Rectal smooth muscle tissue (tissue), 1 donor: Measurements from ENCODE around the gene COPS8.

Experiments
- H3K27ac ChIP-seq: one replicate; pipeline ENCODE4 v1.7.0; 2013; ENCODE audit warnings: low read depth, low read length, inconsistent platforms
- H3K27me3 ChIP-seq: one replicate; pipeline ENCODE4 v1.7.0; 2013; ENCODE audit warnings: low read length; ENCODE audit not compliant: control insufficient read depth, insufficient read depth
- H3K36me3 ChIP-seq: one replicate; pipeline ENCODE4 v1.7.0; 2013; ENCODE audit warnings: low read length; ENCODE audit not compliant: control insufficient read depth, insufficient read depth
- H3K4me1 ChIP-seq: one replicate; pipeline ENCODE4 v1.7.0; 2013; ENCODE audit warnings: low read length; ENCODE audit not compliant: control insufficient read depth, insufficient read depth
- H3K4me3 ChIP-seq: one replicate; pipeline ENCODE4 v1.7.0; 2013; ENCODE audit warnings: low read length
- H3K9ac ChIP-seq: one replicate; pipeline ENCODE4 v1.7.0; 2013; ENCODE audit warnings: low read length

Gene COPS8

DNA sequence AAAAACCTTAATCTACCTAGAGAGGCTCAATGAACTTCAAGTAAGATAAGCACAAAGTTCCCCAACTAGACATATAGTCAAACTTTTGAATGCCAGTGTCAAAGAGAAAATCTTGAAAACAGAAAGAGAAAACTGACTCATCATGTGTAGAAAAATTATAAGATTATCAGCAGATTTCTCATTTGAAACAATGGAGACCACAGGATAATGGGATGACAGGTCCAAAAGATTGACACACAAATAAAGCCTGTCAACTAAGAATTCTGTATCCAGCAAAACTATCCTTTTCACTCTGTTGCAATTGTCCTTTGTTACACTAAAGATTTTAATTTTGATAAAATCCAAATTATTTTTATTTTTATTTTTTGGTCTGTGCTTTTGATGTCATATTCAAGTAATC lies 61.6 kb downstream of the COPS8 start:
- Histone ChIP-seq H3K27me3 (no peaks in the 10 kb centered on the region), H3K4me3 (no peak overlapping the region), H3K27ac (no peak overlapping the region), H3K9ac (no peak overlapping the region), H3K4me1 (no peaks in the 10 kb centered on the region), H3K36me3 (no peaks in the 10 kb centered on the region)

DNA sequence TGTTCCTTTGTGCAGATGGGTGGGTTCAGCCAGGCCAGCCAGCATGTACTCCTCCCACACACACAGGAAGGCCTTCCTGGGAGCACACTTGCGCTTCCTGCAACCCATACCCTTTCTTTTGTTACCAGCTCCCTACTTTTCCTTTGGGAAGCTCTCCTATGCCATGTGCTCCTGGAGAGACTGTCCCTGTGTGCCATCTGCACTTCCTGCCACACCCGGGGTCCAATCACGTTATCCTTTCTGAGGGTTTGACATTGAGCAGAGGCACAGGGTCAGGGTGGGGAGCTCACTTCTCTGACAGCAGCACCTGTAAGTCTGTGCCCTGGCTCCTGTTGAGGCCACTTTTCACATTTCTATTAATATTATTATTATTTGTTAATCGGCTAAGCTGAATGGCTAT lies 62.9 kb downstream of the COPS8 start:
- H3K36me3 ChIP-seq, result no peaks in the 10 kb centered on the region
- H3K27me3 ChIP-seq, result no peaks in the 10 kb centered on the region
- no peaks in the 10 kb centered on the region for H3K4me1 ChIP-seq
- H3K9ac ChIP-seq, result no peak overlapping the region
- H3K4me3 ChIP-seq, result no peak overlapping the region
- H3K27ac ChIP-seq, result no peak overlapping the region

DNA sequence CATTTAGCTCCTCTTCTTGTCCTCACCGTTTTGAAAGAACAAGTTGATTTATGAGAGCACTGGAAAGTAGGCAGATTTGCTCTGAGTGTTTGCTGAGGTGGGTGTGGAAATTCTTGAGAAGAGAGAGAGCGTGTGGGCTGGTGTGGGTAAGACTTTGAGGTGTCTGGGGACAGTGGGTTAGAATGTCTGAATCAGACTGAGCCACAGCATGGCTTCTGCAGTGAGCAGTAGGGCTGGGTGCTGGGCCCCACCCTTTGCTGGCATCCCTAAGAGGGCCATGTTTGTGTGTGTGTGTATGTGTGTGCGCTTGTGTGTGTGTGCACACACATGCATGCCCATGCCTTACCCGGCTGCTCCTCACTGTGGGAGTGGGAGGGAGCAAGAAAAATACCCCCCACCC lies 63.7 kb downstream of the COPS8 start:
- no peak overlapping the region for H3K27ac ChIP-seq
- no peak overlapping the region for H3K9ac ChIP-seq
- no peaks in the 10 kb centered on the region for H3K36me3 ChIP-seq
- no peaks in the 10 kb centered on the region for H3K27me3 ChIP-seq
- no peak overlapping the region for H3K4me3 ChIP-seq
- no peaks in the 10 kb centered on the region for H3K4me1 ChIP-seq
